Activated T-cell treated with anti-CD3 and anti-CD28 coated beads, Interleukin-2, amount 50 U/mL, for 24 hours (primary cell): ENCODE measurements around the gene HOXD12.

Source experiments
- DNase-seq: peaks from one replicate; pipeline ENCODE4 v3.0.0-alpha.2; 2020
- H3K27ac Mint-ChIP-seq: 2 replicates; pipeline ENCODE4 v1.8.0; 2020; ENCODE audit warnings: mild to moderate bottlenecking, mixed read lengths
- H3K27me3 Mint-ChIP-seq: 2 replicates; pipeline ENCODE4 v1.8.0; 2020; ENCODE audit warnings: mixed read lengths
- H3K36me3 Mint-ChIP-seq: 2 replicates; pipeline ENCODE4 v1.8.0; 2020; ENCODE audit warnings: low read depth, mixed read lengths
- H3K4me1 Mint-ChIP-seq: 2 replicates; pipeline ENCODE4 v1.8.0; 2020; ENCODE audit warnings: low read depth, mixed read lengths
- H3K4me3 Mint-ChIP-seq: 2 replicates; pipeline ENCODE4 v1.8.0; 2020; ENCODE audit warnings: mild to moderate bottlenecking, moderate library complexity, mixed read lengths
- H3K9me3 Mint-ChIP-seq: 2 replicates; pipeline ENCODE4 v1.8.0; 2020; ENCODE audit warnings: mixed read lengths

The HOXD12 gene

DNA sequence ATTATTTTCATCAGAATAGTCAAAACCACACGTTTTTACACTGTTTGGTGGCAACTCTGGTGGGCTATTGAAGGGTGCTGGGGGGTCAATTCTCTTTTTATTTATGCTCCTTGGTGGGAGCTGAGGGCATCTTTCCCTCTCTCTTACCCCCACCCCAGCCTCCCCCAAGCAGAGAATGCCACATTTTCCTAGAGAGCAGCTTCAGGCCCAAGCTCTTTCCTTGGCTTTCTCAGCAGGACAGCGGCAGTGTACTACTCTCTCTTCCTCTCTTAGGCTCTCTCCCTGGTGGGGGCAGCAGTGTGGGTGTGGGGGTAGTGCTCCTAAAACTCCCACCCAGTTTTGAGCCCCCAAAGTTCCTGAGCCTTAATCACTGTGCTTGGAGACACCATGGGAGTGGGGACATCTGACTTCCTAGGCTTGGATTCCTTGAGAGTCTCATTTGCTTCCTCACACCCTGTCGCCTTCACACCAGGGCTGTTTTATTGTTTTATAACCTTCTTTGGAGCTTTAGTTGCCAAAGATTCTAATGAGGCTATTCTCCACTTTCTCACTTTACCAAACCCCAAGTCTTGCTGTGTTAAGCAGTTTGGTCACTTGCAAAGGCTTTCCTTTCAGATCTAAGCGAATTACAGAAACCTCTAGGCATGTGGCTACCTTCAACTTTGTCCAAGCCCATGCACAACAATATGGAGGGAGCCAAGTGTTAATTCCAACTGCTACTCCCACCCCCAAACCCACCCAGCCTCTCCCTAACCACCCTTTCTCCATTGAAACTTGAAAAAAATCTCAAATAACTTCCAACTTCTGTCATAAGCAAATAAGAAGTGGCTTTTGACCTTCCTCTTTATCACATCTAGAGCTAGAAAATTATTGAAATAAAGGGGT lies 45.7 kb downstream of the HOXD12 start:
- peaks cover 8% of the 10 kb centered on the region for H3K4me1 Mint-ChIP-seq
- no peak for DNase-seq
- H3K9me3 Mint-ChIP-seq = no peaks in the 10 kb centered on the region
- no peak overlapping the region for H3K4me3 Mint-ChIP-seq
- H3K36me3 Mint-ChIP-seq = no peaks in the 10 kb centered on the region
- no peak overlapping the region for H3K27ac Mint-ChIP-seq
- H3K27me3 Mint-ChIP-seq = peaks cover 94% of the 10 kb centered on the region

DNA sequence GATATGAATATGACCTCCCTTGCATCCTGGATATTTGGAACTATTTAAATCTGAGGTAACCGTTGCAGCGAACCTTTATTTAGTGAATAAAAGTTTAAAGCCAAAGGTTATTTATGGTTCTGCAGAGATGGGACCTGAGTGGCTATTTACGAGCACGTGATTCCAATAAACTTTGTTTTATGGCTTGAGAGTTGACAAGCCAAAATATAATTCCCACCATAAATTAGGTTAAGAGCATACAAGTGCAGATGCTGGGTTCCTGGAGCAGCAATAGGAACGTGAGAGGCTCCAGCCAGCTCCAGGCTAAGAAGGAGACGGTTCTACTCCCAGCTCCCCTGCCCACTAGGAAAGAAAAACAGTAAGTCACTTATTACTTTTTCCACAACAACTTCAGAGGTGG lies 46.5 kb downstream of the HOXD12 start:
- Mint-ChIP-seq H3K36me3 (no peaks in the 10 kb centered on the region), H3K27ac (no peak overlapping the region), H3K4me1 (peaks cover 6% of the 10 kb centered on the region), H3K4me3 (no peak overlapping the region), H3K9me3 (no peaks in the 10 kb centered on the region), H3K27me3 (peaks cover 97% of the 10 kb centered on the region)
- DNase-seq = no peak

DNA sequence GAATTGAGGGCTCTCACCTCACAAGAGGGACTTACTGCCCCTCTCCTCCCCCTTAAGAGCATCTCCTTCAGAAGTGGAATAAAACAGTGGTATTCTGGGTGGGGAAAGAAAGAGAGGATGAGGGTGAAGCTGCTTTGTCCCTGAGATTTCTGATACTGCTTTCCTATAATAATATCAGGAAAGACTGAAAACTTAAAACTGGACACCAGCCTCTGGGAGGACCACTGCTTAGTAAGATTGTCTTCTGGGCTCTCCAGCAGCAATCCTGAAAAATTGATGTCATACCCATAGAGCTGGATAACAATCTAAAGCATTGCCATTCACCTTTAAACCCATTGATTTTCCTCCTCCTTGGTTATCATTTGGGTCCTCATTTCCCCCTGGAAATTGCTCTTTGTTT lies 47.0 kb downstream of the HOXD12 start:
- no peak overlapping the region for H3K4me3 Mint-ChIP-seq
- H3K36me3 Mint-ChIP-seq = no peaks in the 10 kb centered on the region
- no peaks in the 10 kb centered on the region for H3K9me3 Mint-ChIP-seq
- peaks cover 96% of the 10 kb centered on the region for H3K27me3 Mint-ChIP-seq
- peaks cover 6% of the 10 kb centered on the region for H3K4me1 Mint-ChIP-seq
- H3K27ac Mint-ChIP-seq = no peak overlapping the region
- DNase-seq = no peak

DNA sequence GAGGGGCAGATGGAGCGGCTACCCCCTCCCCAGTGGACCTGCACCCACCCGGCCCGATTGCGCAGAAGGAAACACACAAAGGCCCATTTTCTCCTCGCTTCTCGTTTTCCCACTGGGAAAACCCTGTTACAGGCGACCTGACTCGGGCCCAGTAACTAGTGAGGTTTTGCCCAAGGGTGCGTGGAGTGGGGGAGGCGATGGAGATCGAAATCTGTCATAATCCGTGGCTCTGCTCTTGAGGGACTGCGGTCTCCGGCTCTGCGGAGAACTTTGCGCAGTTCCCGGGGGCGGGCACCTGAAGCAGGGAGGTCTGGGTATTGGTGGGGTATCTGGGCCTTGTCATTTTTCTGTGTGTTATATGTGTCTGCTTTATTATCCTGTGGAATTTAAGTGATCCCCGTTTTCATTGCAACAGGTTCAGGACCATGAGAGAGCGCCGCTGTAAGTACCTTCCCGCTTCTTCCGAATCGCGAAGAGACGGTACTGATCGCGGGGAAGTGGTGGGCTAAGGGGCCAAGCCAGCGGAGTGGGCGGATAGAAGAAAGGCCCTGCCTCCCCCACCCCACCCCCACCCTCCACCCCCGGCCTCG lies 47.7 kb downstream of the HOXD12 start:
- Mint-ChIP-seq H3K9me3 (no peaks in the 10 kb centered on the region), H3K36me3 (no peaks in the 10 kb centered on the region), H3K27ac (no peak overlapping the region), H3K27me3 (peaks cover 95% of the 10 kb centered on the region), H3K4me1 (peaks cover 6% of the 10 kb centered on the region), H3K4me3 (no peak overlapping the region)
- peak; percentile 24 for DNase-seq

DNA sequence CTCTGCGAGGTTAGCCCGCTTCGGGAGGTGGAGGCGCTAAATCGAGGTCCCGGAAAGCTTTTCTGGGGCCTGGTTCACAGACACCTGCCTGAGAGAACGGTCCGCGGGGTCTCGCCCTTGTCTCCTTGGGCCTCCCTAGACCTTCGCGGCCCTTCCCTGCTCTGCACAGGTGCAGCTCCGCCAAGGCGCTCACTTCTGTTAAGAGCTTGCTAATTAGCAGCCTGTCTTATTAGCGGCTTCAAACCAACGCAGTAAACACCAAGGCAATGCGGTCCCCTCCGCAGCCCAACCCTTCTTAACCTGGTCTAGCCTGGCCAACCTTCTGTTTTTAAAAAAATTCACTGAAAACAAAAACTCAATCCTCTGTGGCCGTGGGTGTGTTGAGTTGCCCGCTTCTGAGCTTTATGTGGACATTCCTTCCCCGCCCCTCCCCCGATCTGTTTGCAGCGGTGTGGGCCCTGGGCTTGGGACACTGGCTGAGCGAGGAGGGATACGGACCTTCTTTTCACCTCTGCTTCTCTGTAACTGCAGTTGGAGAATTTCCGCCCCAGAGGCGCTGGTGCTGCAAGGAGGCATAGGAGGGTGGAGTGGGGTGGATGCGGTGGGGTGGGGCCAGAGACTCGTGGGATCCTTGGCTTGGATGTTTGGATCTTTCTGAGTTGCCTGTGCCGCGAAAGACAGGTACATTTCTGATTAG lies 48.4 kb downstream of the HOXD12 start:
- Mint-ChIP-seq H3K9me3 (no peaks in the 10 kb centered on the region), H3K36me3 (no peaks in the 10 kb centered on the region), H3K4me3 (no peak overlapping the region), H3K27ac (no peak overlapping the region), H3K27me3 (peaks cover 94% of the 10 kb centered on the region), H3K4me1 (peaks cover 6% of the 10 kb centered on the region)
- DNase-seq = peak; percentile 27

DNA sequence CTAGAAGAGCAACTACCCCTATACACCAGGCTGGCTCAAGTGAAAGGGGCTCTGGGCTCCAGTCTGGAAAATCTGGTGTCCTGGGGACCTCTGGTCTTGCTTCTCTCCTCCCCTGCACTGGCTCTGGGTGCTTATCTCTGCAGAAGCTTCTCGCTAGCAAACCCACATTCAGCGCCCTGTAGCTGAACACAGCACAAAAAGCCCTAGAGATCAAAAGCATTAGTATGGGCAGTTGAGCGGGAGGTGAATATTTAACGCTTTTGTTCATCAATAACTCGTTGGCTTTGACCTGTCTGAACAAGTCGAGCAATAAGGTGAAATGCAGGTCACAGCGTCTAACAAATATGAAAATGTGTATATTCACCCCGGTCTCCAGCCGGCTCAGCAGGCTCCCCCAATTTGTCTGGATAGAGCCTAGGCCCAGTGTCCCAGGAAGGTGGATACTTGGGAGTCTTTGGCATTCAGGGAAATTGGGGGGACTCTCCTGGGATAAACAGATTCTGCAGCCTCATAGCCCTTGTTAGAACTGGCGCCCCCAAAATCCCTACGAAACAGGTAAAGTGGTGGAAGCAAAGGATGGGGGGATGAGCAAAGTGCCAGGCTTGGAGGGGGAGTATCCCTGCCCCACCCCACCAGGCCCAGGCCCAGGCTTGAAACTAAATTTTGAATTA lies 49.3 kb downstream of the HOXD12 start:
- H3K27ac Mint-ChIP-seq = no peak overlapping the region
- H3K27me3 Mint-ChIP-seq = peaks cover 94% of the 10 kb centered on the region
- peaks cover 6% of the 10 kb centered on the region for H3K4me1 Mint-ChIP-seq
- no peak overlapping the region for H3K4me3 Mint-ChIP-seq
- no peaks in the 10 kb centered on the region for H3K9me3 Mint-ChIP-seq
- no peaks in the 10 kb centered on the region for H3K36me3 Mint-ChIP-seq
- DNase-seq = no peak

DNA sequence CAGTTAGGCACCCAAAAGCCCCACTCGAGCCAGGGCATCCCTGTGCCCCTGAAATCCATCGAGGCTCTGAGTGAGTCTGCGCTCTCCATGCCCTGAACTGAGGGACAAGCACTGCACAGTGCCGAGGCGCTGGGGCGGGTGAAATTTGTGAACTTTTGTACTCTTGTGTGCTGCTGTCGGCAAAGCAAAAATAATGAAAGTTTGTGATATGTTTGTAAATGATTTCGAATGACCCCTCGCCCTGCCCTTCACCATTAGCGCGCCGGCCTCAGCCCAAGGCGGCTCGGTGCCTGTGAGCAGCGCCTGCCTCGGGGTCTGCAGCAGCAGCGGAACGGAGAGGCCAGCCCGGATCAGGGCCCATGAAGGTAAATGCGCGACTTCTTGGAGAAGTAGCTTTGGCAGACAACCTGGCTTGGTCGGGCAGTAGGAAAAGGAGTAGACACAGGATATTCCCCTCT lies 49.9 kb downstream of the HOXD12 start:
- no peak overlapping the region for H3K27ac Mint-ChIP-seq
- H3K36me3 Mint-ChIP-seq = no peaks in the 10 kb centered on the region
- no peak overlapping the region for H3K4me3 Mint-ChIP-seq
- H3K9me3 Mint-ChIP-seq = no peaks in the 10 kb centered on the region
- H3K4me1 Mint-ChIP-seq = peaks cover 6% of the 10 kb centered on the region
- H3K27me3 Mint-ChIP-seq = peaks cover 97% of the 10 kb centered on the region
- DNase-seq = no peak

DNA sequence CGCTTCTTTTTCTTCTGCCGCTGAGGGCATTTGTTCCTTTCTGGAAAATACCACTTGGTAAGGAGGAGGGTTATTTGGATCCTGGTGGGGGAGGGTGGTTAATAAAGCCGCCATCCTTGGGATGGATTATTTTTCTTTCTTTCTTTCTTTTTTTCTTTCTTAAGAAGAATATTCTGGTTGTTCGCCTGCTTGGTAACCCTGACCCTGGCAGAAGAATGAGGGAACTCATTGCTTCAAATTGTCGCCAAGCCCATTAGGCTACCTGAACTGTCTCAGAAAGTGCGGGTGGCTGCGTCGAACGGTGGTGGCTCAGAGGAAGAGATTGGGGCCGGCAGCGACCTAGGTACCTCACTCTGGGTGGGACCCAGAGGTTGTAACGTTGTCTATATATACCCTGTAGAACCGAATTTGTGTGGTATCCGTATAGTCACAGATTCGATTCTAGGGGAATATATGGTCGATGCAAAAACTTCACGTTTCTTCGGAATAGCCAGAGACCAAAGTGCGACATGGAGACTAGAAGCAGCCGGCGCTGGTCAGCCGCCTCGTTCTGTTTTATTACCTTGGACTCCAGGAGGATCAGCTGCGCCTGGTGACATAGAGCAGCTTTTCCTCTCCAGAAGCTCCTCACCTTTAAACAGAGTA lies 50.5 kb downstream of the HOXD12 start:
- Mint-ChIP-seq H3K27me3 (peaks cover 97% of the 10 kb centered on the region), H3K9me3 (no peaks in the 10 kb centered on the region), H3K36me3 (no peaks in the 10 kb centered on the region), H3K27ac (no peak overlapping the region), H3K4me3 (no peak overlapping the region), H3K4me1 (peaks cover 6% of the 10 kb centered on the region)
- no peak for DNase-seq

DNA sequence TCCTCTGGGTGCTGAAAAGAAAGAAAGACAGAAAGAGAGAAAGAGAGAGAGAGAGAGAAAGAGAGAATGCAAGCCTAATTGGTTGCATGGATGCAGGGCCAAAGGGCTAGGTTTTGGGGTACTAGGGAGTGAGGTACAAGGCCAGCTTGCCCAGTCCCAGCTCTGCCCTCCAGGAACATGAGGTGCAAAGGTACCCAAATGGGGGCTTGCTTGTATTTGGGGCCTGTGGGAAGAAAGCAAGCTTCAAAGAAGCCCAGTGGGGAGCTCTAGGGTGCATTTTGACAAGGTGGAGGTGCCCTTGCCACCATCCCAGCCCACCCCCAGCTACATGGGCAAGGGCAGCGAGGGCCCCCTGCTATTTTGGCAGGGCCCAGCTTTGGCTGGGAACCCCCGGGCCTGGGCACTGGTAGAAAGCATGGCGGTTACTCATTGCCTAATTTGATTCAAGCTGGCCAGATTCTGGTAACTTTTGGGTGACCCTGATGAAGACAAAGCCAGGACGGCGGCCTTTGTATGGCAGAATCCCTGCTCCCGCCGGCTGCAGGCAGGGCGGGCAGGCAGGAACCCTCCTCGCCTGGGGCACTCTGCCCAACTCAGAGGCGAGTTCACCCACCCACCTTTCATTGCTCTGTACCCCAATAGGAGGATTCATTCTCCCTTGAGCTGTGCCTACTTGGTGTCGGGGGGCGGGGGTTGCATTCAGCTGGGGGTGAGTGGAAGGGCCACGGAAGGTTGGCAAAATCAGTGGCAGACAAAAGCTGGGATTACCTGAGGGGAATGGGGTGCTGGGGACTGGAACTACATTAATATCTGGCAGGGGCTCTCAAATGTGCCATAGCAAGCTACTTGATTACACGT lies 51.2 kb downstream of the HOXD12 start:
- DNase-seq = peak; percentile 21
- H3K27me3 Mint-ChIP-seq = peaks cover 97% of the 10 kb centered on the region

DNA sequence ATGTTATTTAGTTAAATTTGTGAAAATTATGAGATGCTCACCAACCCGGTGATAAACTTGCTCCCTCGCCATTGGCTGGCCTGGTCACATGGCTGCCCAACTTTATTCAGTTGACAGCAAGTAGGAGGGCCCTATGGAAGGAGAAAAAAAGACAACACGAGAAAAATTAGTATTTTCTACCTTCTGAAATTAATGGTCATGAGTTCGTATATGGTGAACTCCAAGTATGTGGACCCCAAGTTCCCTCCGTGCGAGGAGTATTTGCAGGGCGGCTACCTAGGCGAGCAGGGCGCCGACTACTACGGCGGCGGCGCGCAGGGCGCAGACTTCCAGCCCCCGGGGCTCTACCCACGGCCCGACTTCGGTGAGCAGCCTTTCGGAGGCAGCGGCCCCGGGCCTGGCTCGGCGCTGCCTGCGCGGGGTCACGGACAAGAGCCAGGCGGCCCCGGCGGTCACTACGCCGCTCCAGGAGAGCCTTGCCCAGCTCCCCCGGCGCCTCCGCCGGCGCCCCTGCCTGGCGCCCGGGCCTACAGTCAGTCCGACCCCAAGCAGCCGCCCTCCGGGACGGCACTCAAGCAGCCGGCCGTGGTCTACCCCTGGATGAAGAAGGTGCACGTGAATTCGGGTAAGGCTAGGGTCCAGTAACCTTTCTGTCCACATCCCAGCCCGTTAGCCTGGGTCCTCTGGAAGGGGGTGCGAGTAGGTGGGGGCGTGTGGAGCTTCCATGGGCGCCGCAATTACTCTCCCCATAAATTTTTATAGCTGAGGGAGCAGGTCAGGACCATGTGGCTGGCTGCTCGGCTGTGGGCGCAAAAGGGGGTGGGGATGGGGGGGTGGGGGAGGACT lies 52.1 kb downstream of the HOXD12 start, which contains the start of gene HOXD4:
Gene HOXD4 (plus strand): TSS at position 109 of the 846 bp plus-strand sequence. CDS start 84 bp downstream, at position 193.
- no peaks in the 10 kb centered on the region for H3K9me3 Mint-ChIP-seq
- peak within 1 kb of the TSS; percentile 18 for H3K4me3 Mint-ChIP-seq
- peaks cover 97% of the 10 kb centered on the region for H3K27me3 Mint-ChIP-seq
- no peaks in the 10 kb centered on the region for H3K36me3 Mint-ChIP-seq
- peaks cover 7% of the 10 kb centered on the region for H3K4me1 Mint-ChIP-seq
- DNase-seq = peak; percentile 26
- H3K27ac Mint-ChIP-seq = no peak within 1 kb of the TSS

More for the DNA sequence above, 51.2 kb downstream of the HOXD12 start:
- Mint-ChIP-seq H3K9me3 (no peaks in the 10 kb centered on the region), H3K4me1 (peaks cover 6% of the 10 kb centered on the region), H3K27ac (no peak overlapping the region), H3K36me3 (no peaks in the 10 kb centered on the region), H3K4me3 (no peak overlapping the region)
